ENCODE measurements around the gene KCNAB1. TPM values are rescaled to one million over a fixed set of nuclear protein-coding genes. Genes with fewer than 3 reads are reported as not detected.
"Not testable (repeated sequence)": the region's sequence is repeated elsewhere in the genome, so short reads cannot be mapped to it uniquely, and the experiment has no call there.

Gene KCNAB1
- 1 to 10 TPM; 2.6 to 3.5 TPM for total RNA-seq
- long read RNA-seq, partial matches to known transcripts, result 0 of 10 reads
- long read RNA-seq, other reads (novel, unspliced or antisense), result 10 of 10 reads

- no peak for ATAC-seq
- intact Hi-C loops (cut with DNase I), result no loop called here
- no peak for DNase-seq
Measured at GRCh38 chr3:156120528-156121251, at the start of gene KCNAB1. KCNAB1 (plus strand) TSS chr3:156120578.

- DNase-seq (no peak), ATAC-seq (no peak)
- intact Hi-C loops (cut with DNase I), result no loop called here
Measured at GRCh38 chr3:156071031-156071430, 49.3 kb upstream of the KCNAB1 start.

GRCh38 chr3:156072950-156073657 lies 47.3 kb upstream of the KCNAB1 start:
- DNase-seq; ATAC-seq; intact Hi-C loops (cut with DNase I): not testable (repeated sequence)

- intact Hi-C loops (cut with DNase I), result no loop called here
- ATAC-seq, result no peak
- DNase-seq, result no peak
Measured at GRCh38 chr3:156090126-156090525, 30.3 kb upstream of the KCNAB1 start.

GRCh38 chr3:156093964-156094363 lies 26.4 kb upstream of the KCNAB1 start:
- no peak for DNase-seq
- intact Hi-C loops (cut with DNase I), result no loop called here
- ATAC-seq, result no peak

GRCh38 chr3:156094391-156094790 lies 26.0 kb upstream of the KCNAB1 start:
- ATAC-seq, result no peak
- no peak for DNase-seq
- intact Hi-C loops (cut with DNase I), result no loop called here

- ATAC-seq; intact Hi-C loops (cut with DNase I); DNase-seq: not testable (repeated sequence)
Measured at GRCh38 chr3:156095652-156096051, 24.7 kb upstream of the KCNAB1 start.

- intact Hi-C loops (cut with DNase I), result no loop called here
Measured at GRCh38 chr3:156098437-156099035, 21.8 kb upstream of the KCNAB1 start.

GRCh38 chr3:156099348-156099747 lies 21.0 kb upstream of the KCNAB1 start:
- ATAC-seq; DNase-seq; intact Hi-C loops (cut with DNase I): not testable (repeated sequence)

More at GRCh38 chr3:156098437-156099035, 21.8 kb upstream of the KCNAB1 start:
- DNase-seq (no peak), ATAC-seq (no peak)

- DNase-seq; ATAC-seq; intact Hi-C loops (cut with DNase I): not testable (repeated sequence)
Measured at GRCh38 chr3:156099984-156100383, 20.4 kb upstream of the KCNAB1 start.

GRCh38 chr3:156102267-156102931 lies 18.0 kb upstream of the KCNAB1 start:
- intact Hi-C loops (cut with DNase I), result no loop called here
- DNase-seq (no peak), ATAC-seq (no peak)

- intact Hi-C loops (cut with DNase I), result no loop called here
- ATAC-seq, result no peak
- no peak for DNase-seq
Measured at GRCh38 chr3:156106721-156107373, 13.5 kb upstream of the KCNAB1 start.

GRCh38 chr3:156107504-156107903 lies 12.9 kb upstream of the KCNAB1 start:
- intact Hi-C loops (cut with DNase I), result no loop called here
- DNase-seq, result no peak
- ATAC-seq, result no peak

- DNase-seq, result no peak
- peak in 1 of 2 donors; percentile 59 for ATAC-seq
- intact Hi-C loops (cut with DNase I), result no loop called here
Measured at GRCh38 chr3:156108616-156109015, 11.8 kb upstream of the KCNAB1 start.

GRCh38 chr3:156109989-156110388 lies 10.4 kb upstream of the KCNAB1 start:
- ATAC-seq (peak in 1 of 2 donors; percentile 27), DNase-seq (no peak)
- intact Hi-C loops (cut with DNase I), result no loop called here

- ATAC-seq, result no peak
- DNase-seq, result no peak
- intact Hi-C loops (cut with DNase I), result no loop called here
Measured at GRCh38 chr3:156126467-156126866, 6.1 kb downstream of the KCNAB1 start.

GRCh38 chr3:156131241-156131640 lies 10.9 kb downstream of the KCNAB1 start:
- DNase-seq (no peak), ATAC-seq (no peak)
- intact Hi-C loops (cut with DNase I), result no loop called here

GRCh38 chr3:156131799-156132198 lies 11.4 kb downstream of the KCNAB1 start:
- no peak for ATAC-seq
- intact Hi-C loops (cut with DNase I), result no loop called here
- DNase-seq, result no peak

GRCh38 chr3:156132313-156132712 lies 11.9 kb downstream of the KCNAB1 start:
- ATAC-seq (no peak), DNase-seq (no peak)
- intact Hi-C loops (cut with DNase I), result no loop called here

Measured in left cardiac atrium (tissue), 4 donors.